ENCODE measurements around the gene CTRL. TPM values are rescaled to one million over a fixed set of nuclear protein-coding genes. Genes with fewer than 3 reads are reported as not detected.

Gene CTRL
- total and polyA plus RNA-seq, 2 donors (not counting 3 experiments of a cell fraction or from before 2014, with no cell fraction given) = 1.0 to 1.1 TPM

DNA sequence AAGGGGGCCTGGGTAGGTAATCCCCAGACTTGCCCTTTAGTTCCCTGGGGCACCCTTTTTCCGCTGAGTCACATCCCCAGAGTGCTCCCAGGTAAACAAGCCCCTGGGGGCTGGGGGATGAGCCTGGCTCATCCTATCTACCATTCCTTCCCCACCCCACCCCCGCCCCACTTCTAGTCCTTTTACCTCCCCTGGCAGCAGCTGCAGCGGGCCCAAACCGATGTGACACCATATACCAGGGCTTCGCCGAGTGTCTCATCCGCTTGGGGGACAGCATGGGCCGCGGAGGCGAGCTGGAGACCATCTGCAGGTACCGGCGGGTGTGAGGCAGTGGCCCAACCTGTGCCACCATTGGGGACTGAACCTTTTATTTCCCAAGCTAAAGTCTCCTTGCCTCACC, 46.1 kb downstream of the CTRL start:
- TF ChIP-seq EZH2 (IDR thresholded peaks at IDR 0.05; ENCODE audit: borderline replicate concordance, low read depth, low read length, severe bottlenecking) (no peak), JUN (IDR thresholded peaks at IDR 0.05; ENCODE audit: borderline replicate concordance, insufficient read depth, insufficient read length, low read depth) (no peak), POLR2AphosphoS5 (IDR thresholded peaks at IDR 0.05; ENCODE audit: insufficient read depth, low read depth, low read length) (no peak), GATA2 (IDR thresholded peaks at IDR 0.05; ENCODE audit: insufficient read depth, insufficient read length, low read depth, low read length) (no peak), FOS (IDR thresholded peaks at IDR 0.05; ENCODE audit: borderline replicate concordance, insufficient read depth, low read length) (no peak), POLR2A (IDR thresholded peaks at IDR 0.05; ENCODE audit: low read depth, low read length) (no peak), MYC (IDR thresholded peaks at IDR 0.05; ENCODE audit: low read depth, low read length) (no peak)
- TF ChIP-seq, protein P1, sequence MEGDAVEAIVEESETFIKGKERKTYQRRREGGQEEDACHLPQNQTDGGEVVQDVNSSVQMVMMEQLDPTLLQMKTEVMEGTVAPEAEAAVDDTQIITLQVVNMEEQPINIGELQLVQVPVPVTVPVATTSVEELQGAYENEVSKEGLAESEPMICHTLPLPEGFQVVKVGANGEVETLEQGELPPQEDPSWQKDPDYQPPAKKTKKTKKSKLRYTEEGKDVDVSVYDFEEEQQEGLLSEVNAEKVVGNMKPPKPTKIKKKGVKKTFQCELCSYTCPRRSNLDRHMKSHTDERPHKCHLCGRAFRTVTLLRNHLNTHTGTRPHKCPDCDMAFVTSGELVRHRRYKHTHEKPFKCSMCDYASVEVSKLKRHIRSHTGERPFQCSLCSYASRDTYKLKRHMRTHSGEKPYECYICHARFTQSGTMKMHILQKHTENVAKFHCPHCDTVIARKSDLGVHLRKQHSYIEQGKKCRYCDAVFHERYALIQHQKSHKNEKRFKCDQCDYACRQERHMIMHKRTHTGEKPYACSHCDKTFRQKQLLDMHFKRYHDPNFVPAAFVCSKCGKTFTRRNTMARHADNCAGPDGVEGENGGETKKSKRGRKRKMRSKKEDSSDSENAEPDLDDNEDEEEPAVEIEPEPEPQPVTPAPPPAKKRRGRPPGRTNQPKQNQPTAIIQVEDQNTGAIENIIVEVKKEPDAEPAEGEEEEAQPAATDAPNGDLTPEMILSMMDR (IDR thresholded peaks at IDR 0.05; ENCODE audit: extremely low read depth in 1 of 2, insufficient read depth in 1 of 2, low read depth in 1 of 2, low read length in 2 of 2) = no peak
- TF ChIP-seq, protein P2, sequence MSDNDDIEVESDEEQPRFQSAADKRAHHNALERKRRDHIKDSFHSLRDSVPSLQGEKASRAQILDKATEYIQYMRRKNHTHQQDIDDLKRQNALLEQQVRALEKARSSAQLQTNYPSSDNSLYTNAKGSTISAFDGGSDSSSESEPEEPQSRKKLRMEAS (IDR thresholded peaks at IDR 0.05; ENCODE audit: insufficient read depth, insufficient read length) = no peak
- Histone ChIP-seq H3K9me3 (replicated peaks; ENCODE audit: control insufficient read depth, insufficient read depth, low read length) (no peaks in the 10 kb centered on the region), H3K27me3 (ENCODE audit: control insufficient read depth in 2 of 2, insufficient read depth in 2 of 2, low read length in 2 of 2) (no peaks in the 10 kb centered on the region), H3K79me2 (ENCODE audit: control insufficient read depth, insufficient read depth, low read length) (no peaks in the 10 kb centered on the region), H3K4me2 (ENCODE audit: insufficient read depth, low read length) (no peak overlapping the region), H3K27ac (ENCODE audit: insufficient read depth, low read depth, low read length) (no peak overlapping the region), H3K9ac (replicated peaks; ENCODE audit: extremely low read depth, insufficient read depth, low read length) (no peak overlapping the region), H4K20me1 (replicated peaks; ENCODE audit: control insufficient read depth, extremely low read depth, insufficient read depth, low read length) (no peaks in the 10 kb centered on the region), H3K4me3 (replicated peaks in 1 of 3; ENCODE audit: insufficient read depth in 1 of 3, low read depth in 1 of 3, low read length in 3 of 3) (no peak overlapping the region), H3K36me3 (ENCODE audit: control insufficient read depth in 2 of 2, extremely low read depth in 1 of 2, insufficient read depth in 2 of 2, low read length in 2 of 2) (peaks cover 3 to 53% of the 10 kb centered on the region in 2 experiments), H3K9me1 (replicated peaks; ENCODE audit: control insufficient read depth, extremely low read depth, insufficient read depth, low read length) (no peaks in the 10 kb centered on the region), H2AFZ (ENCODE audit: low read depth, low read length) (no peak overlapping the region), H3K4me1 (ENCODE audit: control insufficient read depth, extremely low read depth, insufficient read depth, low read length) (no peaks in the 10 kb centered on the region)
- ChIA-PET POLR2A (no interaction called here), CTCF (interaction anchor here (0.6 to 5.4 kb wide), 4 partner anchors 41 to 155 kb away, joined by 4 to 106 read pairs (median 24); partner anchors contain the start of genes CTRL and PSMB10)
- no TSS peak for BruUV-seq (replicated peaks)
- intact Hi-C loops (cut with micrococcal nuclease) (no loop called here), dilution Hi-C loops (cut with MboI; ENCODE audit: extremely low pct_ligation_motif_present, low sequenced_read_pairs) (no loop called here)
- FAIRE-seq (no peak), DNase-seq (ENCODE audit: low read depth, low spot score) (no peak)

Measured in endothelial cell of umbilical vein (primary cell).